Upper lobe of left lung (tissue), 6 donors: ENCODE data around the gene NME7. TPM values are rescaled to one million over a fixed set of nuclear protein-coding genes. Genes with fewer than 3 reads are reported as not detected.

ENCODE experiments used
- ATAC-seq, 2 donors: fragments of 200-7000 bp; cut with Tn5 transposase; one replicate each; pipeline ENCODE4 v1.9.1; 2022; ENCODE audit warnings: mild to moderate bottlenecking in 2 of 2, moderate library complexity in 2 of 2; ENCODE audit not compliant: low FRiP score in 2 of 2
- DNase-seq, 2 donors: peaks; one replicate each; pipeline ENCODE4 v3.0.0-alpha.2; 2019 to 2020
- H3K27ac ChIP-seq, 4 donors: fragments of 200-600 bp; sonication (generic); one replicate each; pipeline ENCODE4 v1.5.1; 2016 to 2019
- H3K27me3 ChIP-seq, 4 donors: fragments of 200-600 bp; sonication (generic); one replicate each; pipeline ENCODE4 v1.5.1; 2017 to 2019
- H3K36me3 ChIP-seq, 4 donors: fragments of 200-600 bp; sonication (generic); one replicate each; pipeline ENCODE4 v1.5.1; 2016 to 2019
- H3K4me1 ChIP-seq, 4 donors: fragments of 200-600 bp; sonication (generic); one replicate each; pipeline ENCODE4 v1.5.1; 2018 to 2019
- H3K4me3 ChIP-seq, 4 donors: fragments of 200-600 bp; sonication (generic); one replicate each; pipeline ENCODE4 v1.5.1; 2017 to 2019; ENCODE audit warnings: mild to moderate bottlenecking in 2 of 4, moderate library complexity in 1 of 4
- H3K9me3 ChIP-seq, 4 donors: fragments of 200-600 bp; sonication (generic); one replicate each; pipeline ENCODE4 v1.5.1; 2018 to 2019
- EP300 ChIP-seq, 4 donors: sonication (generic); formaldehyde crosslinking; IDR thresholded peaks; one replicate each; pipeline ENCODE4 v1.5.1; 2017; ENCODE audit warnings: antibody characterized with exemption in 4 of 4, control low read depth in 2 of 4
- POLR2A ChIP-seq, 4 donors: fragments of 450-650 bp; IDR thresholded peaks; one replicate each; pipeline ENCODE4 v1.5.1; 2016 to 2017; ENCODE audit warnings: antibody characterized with exemption in 4 of 4, mild to moderate bottlenecking in 2 of 4
- POLR2AphosphoS5 ChIP-seq, 2 donors: sonication (generic); formaldehyde crosslinking; IDR thresholded peaks; one replicate each; pipeline ENCODE4 v1.5.1; 2017; ENCODE audit warnings: antibody characterized with exemption in 2 of 2
- WGBS, 2 donors: methylation state at CpG; one replicate each; pipeline ENCODE4 v1.1.5; 2017 to 2018; 5-methylcytosine and 5-hydroxymethylcytosine counted together
- total RNA-seq, 6 donors: library from RNA; depleted of rRNA in 4 of 6; stranded (reverse); fragments of >200 nt in 4 of 6; gene quantifications; one replicate each; pipeline versions ENCODE4 v1.1.0 to v1.2.1, GENCODE V29; 2016 to 2021
- TF ChIP-seq, protein P1 (sequence below), 6 experiments: fragments of 450-650 bp in 4 of 6; fragments of 200-600 bp in 2 of 6; sonication (generic) in 2 of 6; IDR thresholded peaks; one replicate each; pipeline ENCODE4 v1.5.1; 2016 to 2019; ENCODE audit warnings: antibody characterized with exemption in 6 of 6
- donor health status: DM: no; HTN: no; CAD: no; lungs with moderate emphysema.
- donor health status: DM: no; HTN: yes; CAD: no; lungs with severe emphysema.

The NME7 gene
- total RNA-seq, 6 donors from 2014 or later: 9.8 to 24.1 (median 12.1) TPM

GRCh38 chr1:169368406-169368769, 791 bp upstream of the NME7 start:
- Histone ChIP-seq H3K27me3 (no peaks in the 10 kb centered on the region), H3K27ac (peak overlapping the region; percentile 78 to 89 (median 84)), H3K4me1 (peaks cover 6 to 31% (median 23%) of the 10 kb centered on the region in 4 donors), H3K4me3 (peak overlapping the region; percentile 57 to 80 (median 66)), H3K9me3 (no peaks in the 10 kb centered on the region), H3K36me3 (peaks cover 4 to 30% (median 11%) of the 10 kb centered on the region in 4 donors)
- DNase-seq (peak in 1 of 2 donors; percentile 23), ATAC-seq (peak in 1 of 2 donors; percentile 12)
- TF ChIP-seq, protein P1, sequence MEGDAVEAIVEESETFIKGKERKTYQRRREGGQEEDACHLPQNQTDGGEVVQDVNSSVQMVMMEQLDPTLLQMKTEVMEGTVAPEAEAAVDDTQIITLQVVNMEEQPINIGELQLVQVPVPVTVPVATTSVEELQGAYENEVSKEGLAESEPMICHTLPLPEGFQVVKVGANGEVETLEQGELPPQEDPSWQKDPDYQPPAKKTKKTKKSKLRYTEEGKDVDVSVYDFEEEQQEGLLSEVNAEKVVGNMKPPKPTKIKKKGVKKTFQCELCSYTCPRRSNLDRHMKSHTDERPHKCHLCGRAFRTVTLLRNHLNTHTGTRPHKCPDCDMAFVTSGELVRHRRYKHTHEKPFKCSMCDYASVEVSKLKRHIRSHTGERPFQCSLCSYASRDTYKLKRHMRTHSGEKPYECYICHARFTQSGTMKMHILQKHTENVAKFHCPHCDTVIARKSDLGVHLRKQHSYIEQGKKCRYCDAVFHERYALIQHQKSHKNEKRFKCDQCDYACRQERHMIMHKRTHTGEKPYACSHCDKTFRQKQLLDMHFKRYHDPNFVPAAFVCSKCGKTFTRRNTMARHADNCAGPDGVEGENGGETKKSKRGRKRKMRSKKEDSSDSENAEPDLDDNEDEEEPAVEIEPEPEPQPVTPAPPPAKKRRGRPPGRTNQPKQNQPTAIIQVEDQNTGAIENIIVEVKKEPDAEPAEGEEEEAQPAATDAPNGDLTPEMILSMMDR (IDR thresholded peaks at IDR 0.05): no peak
- no peak for TF ChIP-seq EP300 (IDR thresholded peaks at IDR 0.05)
- 0 to 1% methylated on average over 16 of the region's 16 CpGs for whole genome bisulfite sequencing, 2 donors

DNA sequence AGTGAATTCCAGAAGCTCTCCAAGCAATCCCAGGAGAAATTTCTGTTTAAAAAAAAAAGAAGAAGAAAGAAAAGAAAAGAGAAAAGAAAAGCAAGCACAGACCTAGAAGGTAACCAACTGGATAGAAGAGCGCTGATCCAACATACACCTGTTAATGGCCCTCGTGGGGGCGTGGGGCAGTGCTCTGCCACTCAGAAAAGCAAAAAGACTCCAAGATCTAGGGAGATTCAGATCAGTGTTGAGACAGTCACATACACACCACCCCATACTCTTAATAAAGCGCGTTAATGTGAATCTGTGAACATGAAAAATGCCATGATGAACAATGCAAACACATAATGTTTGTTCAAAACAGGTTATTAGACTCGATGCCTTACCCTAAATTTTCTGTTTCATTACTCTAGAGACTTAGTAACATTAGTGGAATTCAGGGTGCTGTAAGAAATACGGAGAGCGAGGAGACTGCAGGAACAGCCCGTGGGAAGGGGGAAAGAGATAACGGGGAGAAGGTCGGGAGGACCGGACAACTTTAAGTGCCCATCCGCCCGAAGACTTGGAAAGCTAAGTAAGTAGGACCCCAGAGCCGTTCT, 406 bp downstream of the NME7 start:
- DNase-seq: no peak
- WGBS, 2 donors: 8 to 11% methylated on average over 15 of the region's 15 CpGs
- Histone ChIP-seq H3K27ac (peak overlapping the region in 3 of 4 donors; percentile 83 to 89 (median 84)), H3K27me3 (no peaks in the 10 kb centered on the region), H3K4me1 (peaks cover 6 to 31% (median 23%) of the 10 kb centered on the region in 4 donors), H3K4me3 (peak overlapping the region; percentile 66 to 80 (median 67)), H3K9me3 (no peaks in the 10 kb centered on the region), H3K36me3 (peaks cover 4 to 19% (median 7%) of the 10 kb centered on the region in 4 donors)
- peak in 1 of 2 donors; percentile 31 for ATAC-seq
- TF ChIP-seq, protein P1 (IDR thresholded peaks at IDR 0.05): no peak
- TF ChIP-seq POLR2AphosphoS5 (IDR thresholded peaks at IDR 0.05) (no peak), POLR2A (IDR thresholded peaks at IDR 0.05) (no peak), EP300 (IDR thresholded peaks at IDR 0.05) (no peak)

GRCh38 chr1:169364948-169365347, 2.6 kb downstream of the NME7 start:
- Histone ChIP-seq H3K27me3 (no peaks in the 10 kb centered on the region), H3K4me1 (peaks cover 6 to 25% (median 18%) of the 10 kb centered on the region in 4 donors), H3K9me3 (no peaks in the 10 kb centered on the region), H3K36me3 (peaks cover 0 to 3% (median 1%) of the 10 kb centered on the region in 4 donors), H3K4me3 (no peak overlapping the region), H3K27ac (no peak overlapping the region)
- TF ChIP-seq POLR2AphosphoS5 (IDR thresholded peaks at IDR 0.05) (no peak), EP300 (IDR thresholded peaks at IDR 0.05) (no peak), POLR2A (IDR thresholded peaks at IDR 0.05) (no peak)
- TF ChIP-seq, protein P1 (IDR thresholded peaks at IDR 0.05): no peak
- no peak for DNase-seq
- ATAC-seq: no peak
- WGBS, 2 donors: 88 to 98% methylated on average over 2 of the region's 2 CpGs

DNA sequence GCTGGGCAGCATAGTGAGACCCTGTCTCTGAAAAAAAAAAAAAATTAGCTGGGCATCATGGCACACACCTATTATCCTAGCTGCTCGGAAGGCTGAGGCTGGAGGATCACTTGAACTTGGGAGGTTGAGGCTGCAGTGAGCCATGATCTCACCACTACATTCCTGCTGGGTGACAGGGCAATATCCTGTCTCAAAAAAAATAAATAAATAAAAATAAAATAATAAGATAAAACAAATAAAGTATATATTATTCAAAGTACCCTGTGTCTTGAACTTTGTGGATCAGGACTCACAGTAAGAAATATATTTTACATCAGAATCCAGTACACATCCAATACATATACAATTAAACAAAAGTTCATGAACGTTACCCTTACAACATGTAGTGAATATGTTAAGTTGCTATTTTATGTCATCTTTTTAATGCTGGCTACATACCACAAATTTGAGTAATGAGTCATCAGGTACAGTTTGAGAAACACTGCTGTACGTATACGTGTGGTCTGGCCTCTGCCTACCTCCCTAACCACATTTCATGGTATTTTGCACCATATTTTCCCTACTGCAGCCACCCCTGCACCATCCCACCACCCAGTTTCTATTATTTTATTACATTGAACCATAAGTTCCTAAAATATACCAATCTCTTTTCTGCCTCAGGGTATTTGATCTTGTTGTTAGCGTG, 4.4 kb downstream of the NME7 start:
- Histone ChIP-seq H3K27me3 (no peaks in the 10 kb centered on the region), H3K4me1 (peaks cover 0 to 12% (median 7%) of the 10 kb centered on the region in 4 donors), H3K9me3 (no peaks in the 10 kb centered on the region), H3K36me3 (no peaks in the 10 kb centered on the region), H3K4me3 (no peak overlapping the region), H3K27ac (no peak overlapping the region)
- DNase-seq (no peak), ATAC-seq (no peak)
- WGBS, 2 donors: 81 to 88% methylated on average over 5 of the region's 5 CpGs
- TF ChIP-seq POLR2A (IDR thresholded peaks at IDR 0.05) (no peak), POLR2AphosphoS5 (IDR thresholded peaks at IDR 0.05) (no peak), EP300 (IDR thresholded peaks at IDR 0.05) (no peak)
- TF ChIP-seq, protein P1 (IDR thresholded peaks at IDR 0.05): no peak
